Left colon (tissue), 2 donors: ENCODE measurements around the gene NFKB1. TPM values are rescaled to one million over a fixed set of nuclear protein-coding genes. Genes with fewer than 3 reads are reported as not detected.

Experiments
- ATAC-seq: fragments of 200-7000 bp; cut with Tn5 transposase; one replicate; pipeline ENCODE4 v1.9.1; 2020; ENCODE audit warnings: mild to moderate bottlenecking, moderate library complexity
- DNase-seq, 2 donors: peaks; one replicate each; pipeline ENCODE4 v3.0.0-alpha.2; 2020
- intact Hi-C, 2 donors: fragments of 100-400 bp; cut with DNase I in 1 of 2; cut with micrococcal nuclease in 1 of 2; formaldehyde crosslinking; loops; one replicate each; pipeline versions ENCODE4 v1.11.2 to v1.14.0; 2022; cut with DNase I, micrococcal nuclease
- total RNA-seq, 2 donors: library from RNA; stranded (reverse); fragmentation: NEBNext Ultra II Directional; extraction: Animal tissue kit (Norgen Biotek cat#: 25700); gene quantifications; one replicate each; pipeline ENCODE4 v1.2.1, GENCODE V29; 2021
- donor health status: DM: no; HTN: no; CAD: no.
- donor health status: DM: yes; HTN: yes; CAD: no.

NFKB1 gene
- total RNA-seq, 2 donors from 2014 or later = 45.3 to 49.8 TPM

DNA sequence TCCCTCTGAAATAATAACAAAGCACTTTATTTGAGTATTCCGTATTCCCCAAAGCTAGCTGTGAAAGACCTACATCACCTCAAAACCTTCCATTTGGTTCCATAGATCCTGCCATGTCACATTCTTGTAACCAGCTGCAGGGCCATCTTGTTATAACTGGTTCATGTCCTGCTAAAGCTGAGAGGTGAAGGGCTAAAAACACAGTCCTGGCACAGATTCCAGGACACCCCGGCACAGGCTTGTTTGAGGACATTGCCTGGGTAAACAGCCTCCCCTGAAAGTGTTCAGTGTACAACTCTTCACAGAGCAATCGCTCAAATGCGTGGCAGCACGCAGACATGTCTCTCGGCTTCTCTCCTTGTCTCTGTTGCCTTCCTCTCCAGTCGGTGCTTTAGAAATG is 130.5 kb downstream of the NFKB1 start:
- intact Hi-C loops = no loop called here
- DNase-seq = no peak
- ATAC-seq = no peak

DNA sequence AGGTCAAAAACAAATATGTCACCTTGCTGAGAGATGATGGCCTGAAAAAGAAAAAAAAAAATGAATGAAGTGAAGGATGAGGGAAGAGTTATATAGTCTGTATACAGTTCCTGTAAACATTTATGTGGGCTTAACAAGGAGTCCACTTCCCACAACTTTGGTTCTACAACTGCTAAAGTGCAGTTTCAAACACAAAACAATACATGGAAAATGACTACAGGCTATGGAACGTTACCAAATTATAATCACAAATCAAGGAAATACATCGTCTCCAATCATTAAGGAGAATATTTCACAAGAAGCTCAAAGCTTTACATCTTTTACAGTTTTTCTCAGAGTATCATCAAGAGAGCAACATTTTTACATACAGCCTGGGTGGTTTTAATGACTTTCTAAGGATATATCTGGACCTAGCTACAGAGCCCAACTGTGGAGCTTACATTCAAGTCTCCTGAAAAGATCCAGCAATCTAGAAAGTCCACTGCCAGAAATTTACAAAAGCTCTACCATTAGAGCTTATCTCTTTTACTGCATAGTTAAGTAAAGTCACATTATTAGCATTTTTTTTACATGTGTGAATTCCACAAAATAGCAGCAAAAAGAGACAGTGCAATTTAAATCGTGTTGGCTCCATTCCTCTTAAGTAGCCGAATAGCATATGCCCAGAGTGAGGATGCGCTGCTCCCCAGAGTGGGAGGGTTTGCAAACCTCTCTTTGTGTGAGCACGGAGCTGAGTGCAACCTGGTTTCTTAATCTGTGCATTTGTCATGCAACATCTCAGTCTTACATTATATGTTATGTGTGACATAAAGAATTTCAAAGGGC is 131.3 kb downstream of the NFKB1 start:
- DNase-seq (no peak), ATAC-seq (no peak)
- intact Hi-C loops = no loop called here

DNA sequence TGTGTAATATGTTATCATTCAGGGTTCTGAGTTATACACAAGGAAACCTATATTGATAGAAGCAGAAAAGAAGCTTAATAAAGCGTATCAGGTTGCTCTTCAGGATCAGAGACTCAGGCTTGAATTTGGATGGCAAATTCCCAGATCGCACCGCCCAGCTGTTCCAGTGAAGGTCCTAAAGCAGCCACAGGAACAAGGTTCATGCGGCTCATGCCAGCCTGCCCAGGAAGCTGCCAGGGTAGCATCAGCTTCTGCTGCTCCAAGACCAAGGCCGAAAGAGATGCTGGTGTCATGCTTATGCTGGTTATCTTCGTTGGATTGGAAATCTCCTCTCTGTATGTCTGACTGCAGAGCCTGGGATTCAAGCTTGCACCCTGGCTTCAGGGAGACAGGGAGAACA is 131.9 kb downstream of the NFKB1 start:
- ATAC-seq = no peak

DNA sequence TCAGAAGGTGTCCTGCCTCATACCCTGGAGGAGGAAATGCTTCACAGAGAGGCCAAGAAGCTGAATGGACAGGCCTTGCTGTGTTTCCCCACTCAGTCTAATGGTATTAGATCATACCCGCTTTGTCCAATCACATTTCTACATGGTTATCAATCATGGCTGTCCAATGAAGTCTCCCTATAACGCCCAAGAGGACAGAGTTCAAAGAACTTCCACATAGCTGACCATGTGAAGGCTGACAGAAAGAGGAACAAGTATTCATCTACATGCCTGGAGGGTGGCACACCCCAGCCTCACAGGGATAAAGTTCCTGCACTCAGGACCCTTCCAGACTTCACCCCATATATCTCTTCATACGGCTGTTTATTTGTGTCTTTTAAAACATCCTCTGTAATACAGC is 136.2 kb downstream of the NFKB1 start:
- ATAC-seq = peak; percentile 53

More for the DNA sequence above, 131.9 kb downstream of the NFKB1 start:
- no peak for DNase-seq
- intact Hi-C loops = no loop called here

DNA sequence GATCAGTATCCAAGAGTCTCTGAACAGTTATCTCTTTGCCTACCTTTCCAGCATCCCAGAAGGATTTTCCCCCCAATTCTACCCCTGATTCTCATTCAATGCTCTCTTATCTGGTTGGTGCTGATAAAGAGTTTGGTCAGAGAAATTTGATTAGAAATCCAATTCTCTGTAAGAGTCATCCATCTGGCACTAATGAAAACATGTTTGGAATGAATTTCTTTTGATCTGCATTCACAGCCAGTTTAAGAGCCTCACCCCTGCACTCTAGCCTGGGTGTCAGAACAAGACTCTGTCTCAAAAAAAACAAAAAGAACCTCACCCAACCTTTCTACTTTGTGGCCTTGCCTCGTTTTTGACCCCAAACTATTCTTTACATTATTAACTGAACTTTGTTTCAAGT is 137.5 kb downstream of the NFKB1 start:
- intact Hi-C loops = no loop called here
- ATAC-seq = no peak

More for the DNA sequence above, 136.2 kb downstream of the NFKB1 start:
- DNase-seq = no peak
- intact Hi-C loops = no loop called here

DNA sequence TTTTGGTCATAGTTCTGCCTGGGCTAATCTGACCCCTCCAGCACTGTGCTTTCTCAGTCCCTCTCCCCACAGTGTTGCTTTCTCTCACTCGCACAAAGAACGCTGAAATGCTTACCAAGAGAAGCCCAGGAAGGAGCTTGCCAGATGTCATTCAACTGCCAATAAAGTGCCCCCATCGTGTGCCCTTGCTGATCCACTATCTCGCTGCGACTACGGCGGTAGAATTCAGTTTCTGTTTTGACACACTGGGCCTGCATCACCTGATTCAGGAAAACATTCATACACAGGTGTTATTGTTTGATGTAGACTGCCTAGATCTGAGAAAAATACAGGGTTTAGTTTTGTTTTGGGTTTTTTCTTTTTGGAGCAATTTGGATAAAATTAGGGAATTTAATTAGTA is 138.4 kb downstream of the NFKB1 start:
- intact Hi-C loops = no loop called here
- DNase-seq = no peak

More for the DNA sequence above, 137.5 kb downstream of the NFKB1 start:
- DNase-seq = no peak

DNA sequence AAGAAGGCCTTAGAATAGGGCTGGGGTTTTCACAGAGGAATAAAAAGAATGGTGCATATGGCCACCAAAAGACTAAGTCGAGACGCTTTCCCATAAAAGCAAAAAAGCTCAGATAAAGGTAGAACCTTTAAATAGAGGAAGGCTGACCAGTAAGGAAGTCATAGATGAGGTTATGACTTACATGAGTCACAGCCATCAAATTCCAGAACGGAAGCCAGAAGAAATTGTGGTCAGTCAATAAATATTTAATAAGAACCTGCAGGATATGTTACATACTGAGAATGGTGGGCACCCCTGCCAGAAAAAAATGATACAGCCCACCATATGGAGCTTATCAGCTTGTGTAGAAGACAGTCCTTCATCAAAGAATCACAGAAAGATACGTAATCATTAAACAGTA is 139.5 kb downstream of the NFKB1 start:
- ATAC-seq (no peak), DNase-seq (no peak)
- intact Hi-C loops = no loop called here

More for the DNA sequence above, 138.4 kb downstream of the NFKB1 start:
- ATAC-seq = no peak

DNA sequence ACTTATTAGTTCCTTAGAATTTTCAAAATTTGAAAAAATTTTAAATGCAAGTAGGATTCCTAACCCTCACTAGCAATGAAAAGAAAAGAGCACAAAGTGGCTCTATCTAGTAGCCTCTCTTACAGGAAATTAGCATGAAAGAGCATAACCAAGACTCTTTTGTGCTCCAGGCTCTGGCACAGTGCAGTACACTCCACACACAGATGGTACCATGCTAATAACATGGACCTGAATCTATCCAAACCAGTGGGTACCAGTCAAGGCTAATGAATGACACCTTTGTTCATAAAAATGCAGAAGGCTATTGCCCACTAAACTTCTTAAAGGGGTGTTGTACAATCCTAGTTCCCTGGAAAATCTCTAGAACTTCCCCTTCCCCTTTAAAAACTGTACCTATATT is 140.6 kb downstream of the NFKB1 start:
- ATAC-seq = no peak
- DNase-seq = no peak
- intact Hi-C loops = no loop called here

DNA sequence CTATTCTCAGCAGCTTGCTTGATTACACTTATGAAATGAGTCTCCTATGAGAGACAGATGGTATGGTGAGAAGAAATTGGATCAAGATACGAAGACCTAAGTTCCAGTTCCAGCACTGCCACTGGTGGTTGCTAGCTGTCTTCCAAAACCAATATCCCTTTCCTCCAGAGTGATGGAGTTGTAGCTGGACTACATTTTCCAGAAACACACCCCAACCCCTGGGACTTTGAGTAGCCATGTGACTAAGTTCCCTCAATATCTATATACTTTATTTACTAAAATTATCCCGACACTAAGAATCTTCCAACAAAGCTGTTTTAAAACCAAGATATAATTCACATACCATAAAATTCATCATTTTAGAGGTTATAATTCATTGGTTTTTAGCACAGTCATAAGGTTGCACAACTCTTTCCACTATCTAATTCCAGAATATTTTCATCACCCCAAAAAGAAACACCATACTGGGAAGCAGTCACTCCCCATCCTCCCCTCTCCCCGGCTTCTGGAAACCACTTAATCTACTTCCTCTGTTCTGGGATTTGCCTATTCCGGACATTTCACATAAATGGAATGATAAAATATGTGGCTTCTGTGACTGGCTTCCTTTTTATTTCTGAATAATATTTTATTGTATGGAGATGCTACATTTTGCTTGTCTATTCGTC is 141.6 kb downstream of the NFKB1 start:
- DNase-seq = no peak
- intact Hi-C loops = no loop called here
- ATAC-seq = no peak

DNA sequence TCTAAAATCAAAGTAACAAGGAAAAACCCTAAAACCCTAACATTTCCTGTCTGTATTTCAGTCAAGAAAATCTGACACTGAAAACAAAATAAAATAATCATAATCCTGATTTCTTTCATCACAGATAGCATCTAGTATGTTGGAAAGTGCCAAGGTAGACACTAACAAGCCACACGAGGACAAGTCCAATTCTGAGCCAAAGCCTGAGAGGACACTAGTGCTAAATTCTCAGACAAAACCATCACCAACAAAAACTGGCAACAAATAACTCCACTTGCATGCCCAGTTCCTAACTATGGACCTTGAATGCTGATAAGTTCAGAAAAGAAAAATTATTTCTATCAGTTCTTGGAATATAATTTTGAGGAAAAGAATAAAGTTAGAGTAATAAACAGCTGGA is 146.0 kb downstream of the NFKB1 start:
- intact Hi-C loops = no loop called here
- no peak for DNase-seq

DNA sequence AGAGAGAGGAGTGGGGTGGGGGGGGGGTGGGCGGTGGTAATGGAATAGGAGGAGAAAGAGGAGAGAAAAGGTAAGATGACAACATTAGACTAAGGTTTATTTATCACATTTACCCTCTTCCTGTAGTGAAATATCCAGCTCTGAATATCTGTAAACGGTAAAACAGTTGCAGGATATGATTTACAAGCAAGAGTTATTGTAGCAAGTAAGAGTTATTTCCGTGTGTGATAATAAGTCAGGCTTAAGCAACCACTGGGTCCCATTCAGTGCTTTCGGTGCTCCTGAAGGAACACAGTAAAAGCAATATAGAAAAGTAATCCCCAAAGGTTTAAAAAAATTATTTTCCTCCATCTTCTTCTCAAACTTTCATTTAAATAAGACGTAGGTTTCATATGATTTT is 156.0 kb downstream of the NFKB1 start:
- ATAC-seq (peak; percentile 77), DNase-seq (no peak)
- intact Hi-C loops = no loop called here

More for the DNA sequence above, 146.0 kb downstream of the NFKB1 start:
- no peak for ATAC-seq

DNA sequence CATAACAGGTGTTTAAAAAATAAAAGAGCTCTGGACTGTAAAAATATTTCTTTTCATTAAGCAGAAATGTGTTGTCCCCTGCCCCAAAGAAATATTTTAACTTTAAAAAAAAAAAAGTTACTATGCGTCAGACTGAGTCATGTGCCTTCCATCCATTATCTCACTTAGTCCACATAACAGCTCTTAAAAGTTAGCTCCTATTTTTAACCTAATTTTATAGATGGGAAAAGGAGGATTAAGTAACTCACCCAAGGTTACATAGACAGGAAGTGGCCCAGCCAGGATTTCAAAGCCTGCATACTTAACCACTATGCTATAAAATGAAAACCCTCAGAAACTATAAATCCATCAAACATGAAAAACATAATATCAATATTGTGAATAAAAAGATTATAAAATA is 161.9 kb downstream of the NFKB1 start:
- DNase-seq = no peak
- no peak for ATAC-seq
- intact Hi-C loops = no loop called here

DNA sequence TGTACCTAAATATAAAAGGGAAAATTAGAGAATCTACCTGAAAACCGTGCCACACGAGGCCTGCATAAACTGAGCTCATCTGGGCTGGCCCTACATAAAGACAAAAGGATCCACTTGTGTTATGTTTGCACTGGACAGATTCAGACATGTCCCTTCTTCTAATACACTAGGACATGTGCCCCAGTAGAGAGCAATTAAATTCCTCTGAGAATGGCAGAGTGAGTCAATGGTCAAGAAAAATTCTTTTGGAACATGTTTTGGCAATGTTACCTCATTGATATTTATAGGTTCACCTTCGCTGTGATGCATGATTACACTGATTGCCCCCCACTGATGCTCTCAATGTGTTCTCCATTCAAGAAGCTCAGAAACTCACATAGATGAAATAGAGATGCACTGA is 164.4 kb downstream of the NFKB1 start:
- DNase-seq (no peak), ATAC-seq (no peak)
- intact Hi-C loops = no loop called here

Other genes with a start within 250 kb of the NFKB1 start
- gene SLC39A8, start 155.9 kb upstream of the NFKB1 start, total RNA-seq = 100 to 1,000 TPM in 1 of 2 donors, 10 to 100 TPM in 1; 59.2 to 113 TPM